Activated naive CD4-positive, alpha-beta T cell treated with anti-CD3 and anti-CD28 coated beads for 36 hours (primary cell): ENCODE data around the gene CEP120. TPM values are rescaled to one million over a fixed set of nuclear protein-coding genes. Genes with fewer than 3 reads are reported as not detected.
"Not testable (repeated sequence)": the region's sequence is repeated elsewhere in the genome, so short reads cannot be mapped to it uniquely, and the experiment has no call there.

Experiments used
- CTCF ChIA-PET: fragments of 350-600 bp; sonication (Branson Sonifier 250); formaldehyde crosslinking; loops from one replicate; lab custom pipeline; 2021; ENCODE audit warnings: antibody characterized with exemption; lab: Charles Lee
- DNase-seq: peaks from one replicate; pipeline ENCODE4 v3.0.0-alpha.2; 2020
- H3K27ac Mint-ChIP-seq: one replicate; pipeline ENCODE4 v1.8.0; 2021; ENCODE audit warnings: mild to moderate bottlenecking, mixed read lengths
- H3K27me3 Mint-ChIP-seq: one replicate; pipeline ENCODE4 v1.8.0; 2021; ENCODE audit warnings: low read depth, mixed read lengths
- H3K36me3 Mint-ChIP-seq: one replicate; pipeline ENCODE4 v1.8.0; 2021; ENCODE audit warnings: low read depth, mixed read lengths
- H3K4me1 Mint-ChIP-seq: one replicate; pipeline ENCODE4 v1.8.0; 2021; ENCODE audit warnings: low read depth, mixed read lengths
- H3K4me3 Mint-ChIP-seq: one replicate; pipeline ENCODE4 v1.8.0; 2021; ENCODE audit warnings: mild to moderate bottlenecking, moderate library complexity, mixed read lengths
- H3K9me3 Mint-ChIP-seq: one replicate; pipeline ENCODE4 v1.8.0; 2021; ENCODE audit warnings: mixed read lengths
- intact Hi-C: fragments of 100-400 bp; cut with micrococcal nuclease; formaldehyde crosslinking; loops from one replicate; pipeline ENCODE4 v1.15.1; 2023
- total RNA-seq, 2 experiments: library from RNA; stranded (reverse); gene quantifications; one replicate each; pipeline ENCODE4 v1.2.3, GENCODE V29; 2021

CEP120 gene
- total RNA-seq, 2 experiments from 2014 or later = 39.2 to 39.5 TPM

DNA sequence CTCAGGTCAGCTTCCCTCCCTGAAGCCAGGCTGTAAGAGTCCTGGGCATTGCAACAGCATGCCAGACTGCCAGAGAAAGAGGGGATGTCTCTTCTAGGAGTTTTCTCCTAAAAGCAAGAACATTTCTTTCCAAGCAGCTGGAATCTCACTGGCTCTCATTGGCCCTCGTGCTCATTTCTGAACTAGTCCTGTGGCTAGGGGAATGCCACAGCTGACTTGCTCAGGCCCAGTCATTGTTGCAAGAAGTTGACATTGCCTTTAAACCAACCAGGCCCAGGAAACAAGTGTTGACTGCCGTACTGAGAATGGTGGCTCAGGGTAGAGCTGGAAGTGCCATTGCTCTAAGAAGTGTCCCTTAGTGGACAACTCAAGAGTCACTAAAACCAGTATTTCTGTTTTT, 15.0 kb upstream of the CEP120 start:
- Mint-ChIP-seq H3K36me3 (no peaks in the 10 kb centered on the region), H3K4me1 (peaks cover 26% of the 10 kb centered on the region), H3K4me3 (no peak overlapping the region), H3K27ac (no peak overlapping the region), H3K27me3 (no peaks in the 10 kb centered on the region), H3K9me3 (no peaks in the 10 kb centered on the region)
- intact Hi-C loops = loop anchor here (1.0 kb wide), 2 partner anchors 10 to 74 kb away; partner anchors contain the start of gene CSNK1G3
- CTCF ChIA-PET = no interaction called here
- DNase-seq = peak; percentile 75

DNA sequence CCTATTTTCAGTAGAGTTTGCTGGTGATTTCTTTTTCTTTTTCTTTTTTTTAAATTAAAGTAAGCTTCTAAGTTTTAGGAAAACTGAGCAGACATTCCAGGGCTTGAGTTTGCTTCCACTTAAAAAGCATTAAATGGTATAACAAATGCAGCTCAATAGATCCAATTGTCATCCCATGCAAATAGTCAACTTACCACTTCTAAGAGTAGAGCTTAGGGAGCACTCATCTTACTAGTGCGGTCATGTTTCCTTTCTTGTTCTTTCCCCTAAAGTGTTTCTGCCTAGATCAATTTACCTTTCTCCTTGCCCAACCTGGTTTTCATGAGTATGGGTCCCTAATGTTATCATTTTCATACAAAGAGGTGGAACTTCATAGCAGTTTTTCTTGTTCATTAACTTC, 13.0 kb upstream of the CEP120 start:
- intact Hi-C loops = no loop called here
- H3K9me3 Mint-ChIP-seq = no peaks in the 10 kb centered on the region
- CTCF ChIA-PET = interaction anchor here (1.0 to 1.1 kb wide), 2 partner anchors 12 to 13 kb away, joined by 3 to 4 read pairs; partner anchors contain the start of gene CEP120
- H3K27ac Mint-ChIP-seq = no peak overlapping the region
- no peak overlapping the region for H3K4me3 Mint-ChIP-seq
- peaks cover 23% of the 10 kb centered on the region for H3K4me1 Mint-ChIP-seq
- no peaks in the 10 kb centered on the region for H3K36me3 Mint-ChIP-seq
- DNase-seq = no peak
- H3K27me3 Mint-ChIP-seq = peaks cover 2% of the 10 kb centered on the region

- H3K36me3 Mint-ChIP-seq = no peaks in the 10 kb centered on the region
- intact Hi-C loops = no loop called here
- peaks cover 24% of the 10 kb centered on the region for H3K4me1 Mint-ChIP-seq
- no peak overlapping the region for H3K27ac Mint-ChIP-seq
- H3K9me3 Mint-ChIP-seq = no peaks in the 10 kb centered on the region
- DNase-seq = no peak
- H3K27me3 Mint-ChIP-seq = peaks cover 2% of the 10 kb centered on the region
- H3K4me3 Mint-ChIP-seq = no peak overlapping the region
- CTCF ChIA-PET = no interaction called here
Measured at GRCh38 chr5:123434796-123435195, 11.6 kb upstream of the CEP120 start.

DNA sequence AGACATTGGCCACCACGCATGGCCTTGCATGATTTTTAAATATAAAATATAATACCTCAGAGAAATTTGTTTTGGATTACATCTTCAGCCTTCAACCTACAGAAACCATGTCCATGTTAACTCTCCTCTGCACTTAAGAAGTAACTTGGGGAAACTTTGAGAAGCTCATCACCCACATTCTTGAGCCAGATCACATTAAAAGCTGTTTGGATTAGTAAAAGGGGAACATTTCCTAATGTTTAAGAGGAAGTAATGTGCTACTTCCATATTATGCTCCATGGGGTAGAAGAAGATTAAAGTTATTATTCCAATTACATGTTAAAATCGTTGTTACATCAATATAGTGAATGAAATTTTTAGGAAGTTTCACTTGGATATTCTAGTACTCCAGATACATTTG, 10.4 kb upstream of the CEP120 start:
- H3K27ac Mint-ChIP-seq = no peak overlapping the region

GRCh38 chr5:123430441-123430840, 7.2 kb upstream of the CEP120 start:
- H3K36me3 Mint-ChIP-seq, H3K9me3 Mint-ChIP-seq, DNase-seq, H3K27me3 Mint-ChIP-seq, H3K4me3 Mint-ChIP-seq, CTCF ChIA-PET: not testable (repeated sequence)
- Mint-ChIP-seq H3K27ac (peak overlapping the region; percentile 73), H3K4me1 (peaks cover 14% of the 10 kb centered on the region)
- intact Hi-C loops = loop anchor here (1.0 kb wide), 2 partner anchors 11 to 30 kb away; no protein-coding TSS in a partner anchor

More for the DNA sequence above, 10.4 kb upstream of the CEP120 start:
- no peaks in the 10 kb centered on the region for H3K36me3 Mint-ChIP-seq
- intact Hi-C loops = no loop called here
- DNase-seq = no peak
- H3K27me3 Mint-ChIP-seq = peaks cover 2% of the 10 kb centered on the region
- H3K4me3 Mint-ChIP-seq = no peak overlapping the region
- CTCF ChIA-PET = interaction anchor here (1.2 kb wide), 1 partner anchor 10 kb away, joined by 4 read pairs; the partner anchor contains the start of gene CEP120
- H3K4me1 Mint-ChIP-seq = peaks cover 20% of the 10 kb centered on the region
- no peaks in the 10 kb centered on the region for H3K9me3 Mint-ChIP-seq

- H3K36me3 Mint-ChIP-seq = no peaks in the 10 kb centered on the region
- peaks cover 14% of the 10 kb centered on the region for H3K4me1 Mint-ChIP-seq
- H3K27me3 Mint-ChIP-seq = peaks cover 2% of the 10 kb centered on the region
- intact Hi-C loops = loop anchor here (1.0 kb wide), 2 partner anchors 11 to 30 kb away; no protein-coding TSS in a partner anchor
- H3K9me3 Mint-ChIP-seq = no peaks in the 10 kb centered on the region
- H3K27ac Mint-ChIP-seq = peak overlapping the region; percentile 73
- no peak overlapping the region for H3K4me3 Mint-ChIP-seq
- CTCF ChIA-PET = no interaction called here
- peak; percentile 47 for DNase-seq
Measured at GRCh38 chr5:123429993-123430392, 6.8 kb upstream of the CEP120 start.

- Mint-ChIP-seq H3K27ac (peak overlapping the region; percentile 11), H3K36me3 (no peaks in the 10 kb centered on the region), H3K4me3 (no peak overlapping the region), H3K4me1 (peaks cover 16% of the 10 kb centered on the region), H3K27me3 (peaks cover 2% of the 10 kb centered on the region), H3K9me3 (no peaks in the 10 kb centered on the region)
- intact Hi-C loops = no loop called here
- CTCF ChIA-PET = no interaction called here
- no peak for DNase-seq
Measured at GRCh38 chr5:123429221-123429954, 6.2 kb upstream of the CEP120 start.

DNA sequence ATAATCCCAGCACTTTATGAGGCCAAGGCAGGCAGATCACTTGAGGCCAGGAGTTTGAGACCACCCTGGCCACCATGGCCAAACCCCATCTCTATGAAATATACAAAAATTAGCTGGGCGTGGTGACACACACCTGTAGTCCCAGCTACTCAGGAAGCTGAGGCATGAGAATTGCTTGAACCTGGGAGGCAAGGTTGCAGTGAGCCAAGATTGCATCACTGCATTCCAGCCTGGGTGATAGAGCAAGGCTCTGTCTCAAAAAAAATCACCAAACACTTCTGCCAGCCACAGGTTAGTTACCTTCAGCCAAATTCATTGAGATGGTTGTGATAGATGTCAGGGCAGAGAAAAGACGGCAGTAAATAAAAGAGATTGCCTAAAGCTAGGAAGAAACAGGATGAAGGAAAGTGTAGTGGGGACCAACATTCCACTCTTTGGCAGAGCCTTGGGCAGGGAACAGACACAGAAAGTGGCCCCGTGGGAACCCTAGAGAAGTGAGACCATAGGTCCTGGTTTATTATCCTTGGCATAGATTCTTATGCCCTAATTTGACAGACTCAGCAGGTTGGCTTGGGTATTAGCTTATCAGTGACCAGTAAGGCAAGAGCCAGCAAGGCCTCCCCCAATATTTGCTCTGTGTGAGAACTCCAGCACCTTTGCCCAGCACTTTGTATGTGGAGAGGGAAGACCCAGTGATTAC, 5.5 kb upstream of the CEP120 start:
- DNase-seq = no peak
- Mint-ChIP-seq H3K4me1 (peaks cover 21% of the 10 kb centered on the region), H3K27me3 (peaks cover 2% of the 10 kb centered on the region), H3K27ac (peak overlapping the region; percentile 11), H3K36me3 (no peaks in the 10 kb centered on the region), H3K4me3 (no peak overlapping the region), H3K9me3 (no peaks in the 10 kb centered on the region)
- CTCF ChIA-PET = no interaction called here
- intact Hi-C loops = no loop called here

DNA sequence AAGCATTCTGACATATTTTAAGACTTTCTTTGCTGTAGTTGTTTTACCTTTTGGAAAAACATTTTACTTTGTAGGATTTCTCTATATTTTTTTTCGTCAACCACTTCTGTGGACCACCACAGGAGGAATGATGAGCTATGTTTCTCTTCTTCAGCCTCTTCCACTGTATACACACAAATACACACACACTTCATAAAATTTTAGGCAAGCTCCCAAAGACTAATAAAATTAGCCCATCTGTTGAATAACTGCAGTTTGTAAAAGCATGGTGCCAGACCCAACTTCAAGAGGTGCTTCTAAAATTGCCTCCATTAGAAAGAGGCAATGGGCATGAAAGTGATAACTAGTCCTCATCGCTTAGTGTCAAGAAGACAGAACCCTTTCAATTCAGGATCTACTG, 4.1 kb upstream of the CEP120 start:
- CTCF ChIA-PET = interaction anchor here (0.9 to 1.5 kb wide), 6 partner anchors 14 to 184 kb away, joined by 3 to 5 read pairs (median 4); no protein-coding TSS in a partner anchor
- intact Hi-C loops = no loop called here
- Mint-ChIP-seq H3K27me3 (peaks cover 2% of the 10 kb centered on the region), H3K9me3 (no peaks in the 10 kb centered on the region), H3K4me1 (peaks cover 17% of the 10 kb centered on the region), H3K4me3 (no peak overlapping the region), H3K36me3 (no peaks in the 10 kb centered on the region), H3K27ac (no peak overlapping the region)
- DNase-seq = no peak

DNA sequence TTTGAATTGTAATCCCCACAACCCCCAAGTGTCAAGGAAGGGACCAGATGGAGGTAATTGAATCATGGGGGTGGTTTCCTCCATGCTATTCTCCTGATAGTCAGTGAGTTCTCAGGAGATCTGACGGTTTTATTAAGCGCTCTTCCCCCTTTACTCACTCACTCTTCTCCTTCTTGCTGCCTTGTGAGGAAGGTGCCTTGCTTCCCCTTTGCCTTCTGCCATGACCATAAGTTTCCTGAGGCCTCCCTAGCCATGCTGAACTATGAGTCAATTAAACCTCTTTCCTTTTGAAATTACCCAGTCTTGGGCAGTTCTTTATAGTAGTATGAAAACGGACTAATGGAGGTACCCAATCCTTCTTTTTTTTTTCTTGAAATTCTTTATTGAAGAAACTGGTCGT, 2.2 kb upstream of the CEP120 start:
- Mint-ChIP-seq H3K4me3 (no peak overlapping the region), H3K27ac (no peak overlapping the region), H3K27me3 (no peaks in the 10 kb centered on the region), H3K36me3 (no peaks in the 10 kb centered on the region), H3K9me3 (no peaks in the 10 kb centered on the region), H3K4me1 (peaks cover 17% of the 10 kb centered on the region)
- intact Hi-C loops = no loop called here
- DNase-seq = no peak
- CTCF ChIA-PET = no interaction called here

- Mint-ChIP-seq H3K9me3 (no peaks in the 10 kb centered on the region), H3K36me3 (peaks cover 6% of the 10 kb centered on the region), H3K4me1 (peaks cover 24% of the 10 kb centered on the region), H3K27ac (no peak overlapping the region), H3K27me3 (no peaks in the 10 kb centered on the region), H3K4me3 (no peak overlapping the region)
- CTCF ChIA-PET = interaction anchor here (0.5 to 2.2 kb wide), 22 partner anchors 10 to 189 kb away, joined by 3 to 26 read pairs (median 4); no protein-coding TSS in a partner anchor
- DNase-seq = peak; percentile 38
- intact Hi-C loops = loop anchor here (1.0 to 5.0 kb wide), 9 partner anchors 17 to 648 kb away; partner anchors contain the start of genes CSNK1G3, SNX2 and SNX24
Measured at GRCh38 chr5:123422433-123423277, 548 bp downstream of the CEP120 start.
